ENCODE data around the gene BEAN1.

The BEAN1 gene

DNA sequence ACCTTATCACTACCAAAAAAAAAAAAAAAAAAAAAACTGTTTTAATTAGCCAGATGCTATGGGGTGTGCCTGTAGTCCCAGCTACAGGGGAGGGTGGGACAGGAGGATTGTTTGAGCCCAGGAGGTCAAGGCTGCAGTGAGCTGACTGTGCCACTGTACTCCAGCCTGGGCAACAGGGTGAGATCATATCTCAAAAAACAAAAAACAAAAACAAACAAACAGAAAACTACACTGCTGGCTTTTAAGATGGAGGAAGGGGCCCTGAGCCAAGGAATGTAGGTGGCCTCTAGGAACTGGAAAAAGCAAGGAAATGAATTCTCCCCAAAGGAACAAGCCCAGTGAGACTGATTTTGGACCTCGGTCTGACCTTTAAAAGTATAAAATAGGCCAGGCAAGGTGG is 61.4 kb downstream of the BEAN1 start:
- H3K27me3 ChIP-seq = no peaks in the 10 kb centered on the region
- H3K4me3 ChIP-seq (ENCODE audit: low read depth, low read length) = no peak overlapping the region
- DNase-seq = no peak
- H3K36me3 ChIP-seq = no peaks in the 10 kb centered on the region
- no peaks in the 10 kb centered on the region for H3K9me3 ChIP-seq
- H3K4me1 ChIP-seq = peaks cover 9% of the 10 kb centered on the region
- TF ChIP-seq, protein P1, sequence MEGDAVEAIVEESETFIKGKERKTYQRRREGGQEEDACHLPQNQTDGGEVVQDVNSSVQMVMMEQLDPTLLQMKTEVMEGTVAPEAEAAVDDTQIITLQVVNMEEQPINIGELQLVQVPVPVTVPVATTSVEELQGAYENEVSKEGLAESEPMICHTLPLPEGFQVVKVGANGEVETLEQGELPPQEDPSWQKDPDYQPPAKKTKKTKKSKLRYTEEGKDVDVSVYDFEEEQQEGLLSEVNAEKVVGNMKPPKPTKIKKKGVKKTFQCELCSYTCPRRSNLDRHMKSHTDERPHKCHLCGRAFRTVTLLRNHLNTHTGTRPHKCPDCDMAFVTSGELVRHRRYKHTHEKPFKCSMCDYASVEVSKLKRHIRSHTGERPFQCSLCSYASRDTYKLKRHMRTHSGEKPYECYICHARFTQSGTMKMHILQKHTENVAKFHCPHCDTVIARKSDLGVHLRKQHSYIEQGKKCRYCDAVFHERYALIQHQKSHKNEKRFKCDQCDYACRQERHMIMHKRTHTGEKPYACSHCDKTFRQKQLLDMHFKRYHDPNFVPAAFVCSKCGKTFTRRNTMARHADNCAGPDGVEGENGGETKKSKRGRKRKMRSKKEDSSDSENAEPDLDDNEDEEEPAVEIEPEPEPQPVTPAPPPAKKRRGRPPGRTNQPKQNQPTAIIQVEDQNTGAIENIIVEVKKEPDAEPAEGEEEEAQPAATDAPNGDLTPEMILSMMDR (IDR thresholded peaks at IDR 0.05; ENCODE audit: low read depth, low read length) = no peak

DNA sequence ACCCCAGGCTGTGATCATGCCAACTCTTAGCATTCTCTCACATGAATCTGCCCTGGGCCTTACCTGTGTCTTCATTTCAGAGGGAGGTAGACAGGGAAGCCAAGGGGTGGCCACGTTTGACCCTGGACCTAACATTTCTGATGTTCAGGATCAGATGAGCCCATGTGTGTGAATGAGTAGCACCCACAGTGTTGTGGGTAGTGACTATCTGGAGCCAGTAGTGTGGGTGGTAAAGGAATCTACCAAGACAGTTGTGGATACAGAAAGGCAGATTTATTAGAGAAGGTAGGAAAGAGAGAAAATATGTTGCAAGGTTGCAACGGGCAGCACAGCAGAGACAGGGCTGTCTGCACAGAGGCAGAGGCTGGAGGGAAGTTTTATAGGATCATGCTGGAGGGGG is 62.3 kb downstream of the BEAN1 start:
- Histone ChIP-seq H3K27me3 (no peaks in the 10 kb centered on the region), H3K4me3 (ENCODE audit: low read depth, low read length) (no peak overlapping the region), H3K36me3 (no peaks in the 10 kb centered on the region), H3K4me1 (peaks cover 9% of the 10 kb centered on the region), H3K9me3 (no peaks in the 10 kb centered on the region)
- DNase-seq = no peak
- TF ChIP-seq, protein P1 (IDR thresholded peaks at IDR 0.05; ENCODE audit: low read depth, low read length) = no peak

DNA sequence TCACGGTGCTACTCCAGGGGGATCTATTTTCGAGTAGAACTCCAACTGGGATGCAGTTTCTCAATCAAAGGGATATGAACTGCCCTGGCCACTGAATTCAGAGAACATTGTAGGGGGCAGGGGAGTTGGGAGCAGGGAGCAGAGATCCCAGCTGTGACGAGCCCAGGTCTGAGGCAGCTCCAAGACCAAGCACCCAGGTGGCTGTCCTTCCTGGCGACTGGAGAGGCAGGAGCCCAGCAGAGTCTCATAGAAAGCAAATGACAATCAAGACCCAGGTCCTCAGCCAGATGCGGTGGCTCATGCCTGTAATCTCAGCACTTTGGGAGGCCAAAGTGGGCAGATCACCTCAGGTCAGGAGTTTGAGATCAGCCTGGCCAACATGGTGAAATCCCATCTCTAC is 62.7 kb downstream of the BEAN1 start:
- H3K9me3 ChIP-seq = no peaks in the 10 kb centered on the region
- no peak overlapping the region for H3K4me3 ChIP-seq (ENCODE audit: low read depth, low read length)
- no peaks in the 10 kb centered on the region for H3K27me3 ChIP-seq
- DNase-seq = no peak
- TF ChIP-seq, protein P1 (IDR thresholded peaks at IDR 0.05; ENCODE audit: low read depth, low read length) = no peak
- no peaks in the 10 kb centered on the region for H3K36me3 ChIP-seq
- H3K4me1 ChIP-seq = peaks cover 9% of the 10 kb centered on the region

DNA sequence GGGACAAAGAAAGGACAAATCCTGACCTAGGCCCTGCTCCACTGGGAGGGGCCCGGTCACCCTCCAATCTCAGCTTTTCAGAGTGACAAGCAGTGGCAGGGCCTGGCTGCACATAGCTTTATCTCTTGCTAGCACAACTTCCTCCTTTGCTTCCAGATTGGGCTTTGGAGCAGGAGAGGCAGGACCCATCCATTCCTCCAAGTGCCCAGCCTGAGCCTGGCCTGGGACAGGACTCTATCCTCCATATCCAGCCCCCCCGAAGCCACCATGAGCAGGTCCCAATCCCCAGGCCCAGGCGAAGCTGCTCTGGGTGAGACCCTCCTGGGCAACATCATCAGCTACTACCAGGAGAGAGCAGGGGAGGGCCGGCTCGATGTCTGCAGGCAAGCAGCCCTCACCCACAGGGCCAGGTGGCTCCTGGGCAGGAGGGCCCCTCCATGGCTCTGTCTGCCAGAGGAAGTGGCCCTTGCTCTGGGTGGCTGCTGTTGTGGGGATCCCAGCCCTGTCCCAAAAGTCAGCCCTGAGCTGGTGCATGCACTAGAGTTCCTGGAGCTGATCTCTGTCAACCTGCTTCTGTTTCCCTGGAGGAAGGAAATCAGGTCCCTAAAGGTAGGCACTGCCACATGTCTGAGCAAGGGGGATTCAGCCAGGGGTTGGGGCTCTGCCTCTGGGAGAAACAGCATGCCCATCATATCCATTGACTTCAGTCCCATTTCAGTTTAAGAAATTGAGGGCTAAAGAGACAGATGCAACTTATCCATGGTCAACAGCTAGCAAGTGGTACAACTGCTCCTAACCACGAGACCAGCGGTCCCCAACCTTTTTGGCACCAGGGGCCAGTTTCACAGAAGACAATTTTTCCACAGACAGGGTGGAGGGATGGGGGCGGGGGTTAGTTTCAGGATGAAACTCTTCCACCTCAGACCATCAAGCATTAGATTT is 64.0 kb downstream of the BEAN1 start:
- Histone ChIP-seq H3K4me1 (peaks cover 9% of the 10 kb centered on the region), H3K27me3 (no peaks in the 10 kb centered on the region), H3K4me3 (ENCODE audit: low read depth, low read length) (no peak overlapping the region), H3K9me3 (no peaks in the 10 kb centered on the region), H3K36me3 (no peaks in the 10 kb centered on the region)
- DNase-seq = no peak
- TF ChIP-seq, protein P1 (IDR thresholded peaks at IDR 0.05; ENCODE audit: low read depth, low read length) = no peak

DNA sequence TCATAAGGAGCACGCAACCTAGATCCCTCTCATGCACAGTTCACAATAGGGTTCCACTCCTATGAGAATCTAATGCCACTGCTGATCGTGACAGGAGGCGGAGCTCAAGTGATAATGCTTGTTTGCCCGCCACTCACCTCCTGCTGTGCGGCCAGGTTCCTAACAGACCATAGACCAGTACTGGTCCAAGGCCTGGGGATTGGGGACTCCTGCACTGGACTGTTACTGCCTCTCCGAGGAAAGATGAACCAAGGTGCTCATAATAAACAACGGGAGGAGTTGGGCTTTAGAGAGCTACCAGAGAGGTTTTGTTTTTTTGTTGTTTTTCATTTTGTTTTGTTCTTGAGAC is 64.6 kb downstream of the BEAN1 start:
- H3K27me3 ChIP-seq = no peaks in the 10 kb centered on the region
- TF ChIP-seq, protein P1 (IDR thresholded peaks at IDR 0.05; ENCODE audit: low read depth, low read length) = no peak
- no peak for DNase-seq
- no peaks in the 10 kb centered on the region for H3K36me3 ChIP-seq
- H3K4me1 ChIP-seq = peaks cover 9% of the 10 kb centered on the region
- no peak overlapping the region for H3K4me3 ChIP-seq (ENCODE audit: low read depth, low read length)
- H3K9me3 ChIP-seq = peaks cover 2% of the 10 kb centered on the region; the same call in 1 of the 2 replicates
